NCI-H128 (cell line): Measurements from ENCODE around the gene FOXL3.
"Not testable (repeated sequence)": the region's sequence is repeated elsewhere in the genome, so short reads cannot be mapped to it uniquely, and the experiment has no call there.

Source experiments
- DNase-seq: peaks from one replicate; lab custom pipeline; 2025; ENCODE audit not compliant: unreplicated experiment; lab: John Stamatoyannopoulos, UW

Gene FOXL3

DNA sequence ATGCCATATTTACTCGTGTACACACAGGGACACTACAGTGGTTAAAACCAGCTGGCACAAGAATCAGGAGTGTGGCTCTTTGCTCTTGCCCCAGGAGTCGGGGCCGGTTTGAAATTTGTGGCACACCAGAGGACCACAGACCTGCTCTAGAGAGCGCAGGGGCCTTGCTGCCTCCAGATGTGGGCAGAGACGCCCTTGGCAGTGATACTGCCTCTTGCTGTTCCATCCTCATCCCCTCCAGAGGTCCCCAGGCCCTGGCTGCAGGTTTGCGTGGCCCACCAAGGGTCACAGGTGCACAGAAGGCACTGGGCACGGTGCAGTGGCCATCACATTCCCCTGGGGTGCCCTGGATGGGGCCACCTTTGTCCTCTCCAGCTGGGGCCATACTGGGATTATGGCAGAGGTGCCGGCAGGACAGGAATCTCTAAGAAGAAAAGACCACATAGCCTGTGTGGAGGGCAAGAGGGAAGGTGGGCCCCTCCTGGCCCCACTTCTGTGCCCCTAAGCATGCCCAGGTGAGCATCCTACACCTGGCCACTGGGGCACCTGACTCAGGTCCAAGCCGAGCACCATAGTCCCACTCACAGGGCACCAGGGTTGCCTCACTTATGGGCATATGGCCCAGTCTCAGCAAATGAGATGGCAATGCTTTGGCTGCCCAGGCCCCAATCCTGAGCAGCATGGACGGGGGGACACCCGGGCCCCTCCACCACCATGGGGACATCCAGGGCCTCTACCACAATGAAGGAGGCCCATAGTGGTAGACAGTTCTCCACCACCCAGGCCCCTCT is 45.6 kb downstream of the FOXL3 start:
- DNase-seq, result no peak

GRCh38 chr7:336149-336533 is 46.2 kb downstream of the FOXL3 start:
- DNase-seq, result not testable (repeated sequence)

GRCh38 chr7:336810-337566 is 47.0 kb downstream of the FOXL3 start:
- no peak for DNase-seq

GRCh38 chr7:337567-337951 is 47.6 kb downstream of the FOXL3 start:
- DNase-seq, result no peak

DNA sequence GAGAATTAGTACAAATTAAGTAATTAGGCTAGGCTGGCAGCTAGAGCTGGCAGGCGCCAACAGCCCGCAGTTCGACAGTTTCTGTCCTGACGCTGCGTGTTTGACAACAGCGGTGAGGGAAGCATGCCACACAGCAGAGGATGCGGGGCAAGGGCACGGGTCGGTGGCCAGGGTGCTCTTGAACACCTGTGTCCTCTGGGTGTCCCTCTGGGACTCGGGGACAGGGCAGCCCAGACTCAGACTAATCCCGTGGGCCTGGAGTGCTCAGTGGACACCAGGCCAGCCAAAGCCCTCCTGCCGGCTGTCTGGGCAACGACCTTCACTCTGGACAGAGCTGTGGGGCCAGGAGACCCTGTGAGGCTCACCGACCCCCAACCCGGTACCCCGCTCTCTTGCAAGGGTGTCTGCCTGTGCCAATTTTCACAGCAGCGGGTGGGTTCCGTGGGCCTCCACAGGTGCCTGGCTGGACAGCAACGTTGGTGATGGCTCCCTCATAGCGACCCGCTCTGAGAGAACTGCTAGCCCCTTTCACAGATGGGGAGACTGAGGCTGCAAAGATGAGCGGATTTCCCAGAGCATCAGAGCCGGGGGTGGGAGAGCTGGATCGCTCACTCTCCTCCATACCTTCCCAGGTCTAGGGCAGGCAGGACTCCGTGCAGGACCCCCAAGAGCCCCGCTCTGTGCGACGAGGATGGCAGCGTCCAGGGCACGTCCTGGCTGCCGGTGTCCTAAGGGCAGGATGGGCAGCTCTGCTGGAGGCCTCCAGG is 48.5 kb downstream of the FOXL3 start:
- DNase-seq, result no peak

DNA sequence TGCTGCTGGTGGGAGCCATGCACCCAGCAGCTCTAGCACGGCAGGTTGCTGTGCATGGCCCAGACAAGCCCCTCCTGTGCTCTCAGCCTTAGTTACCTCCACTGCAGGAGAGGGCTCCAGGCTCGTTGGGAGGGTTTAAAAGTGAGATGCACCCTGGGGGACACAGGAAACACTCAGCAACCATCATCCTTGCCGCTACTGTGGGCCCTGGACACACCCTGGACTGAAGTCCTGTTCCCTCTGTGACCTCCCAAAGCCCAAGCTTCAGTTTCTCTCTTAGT is 49.0 kb downstream of the FOXL3 start:
- no peak for DNase-seq

- no peak for DNase-seq
Measured at GRCh38 chr7:339696-340095, 49.7 kb downstream of the FOXL3 start.

DNA sequence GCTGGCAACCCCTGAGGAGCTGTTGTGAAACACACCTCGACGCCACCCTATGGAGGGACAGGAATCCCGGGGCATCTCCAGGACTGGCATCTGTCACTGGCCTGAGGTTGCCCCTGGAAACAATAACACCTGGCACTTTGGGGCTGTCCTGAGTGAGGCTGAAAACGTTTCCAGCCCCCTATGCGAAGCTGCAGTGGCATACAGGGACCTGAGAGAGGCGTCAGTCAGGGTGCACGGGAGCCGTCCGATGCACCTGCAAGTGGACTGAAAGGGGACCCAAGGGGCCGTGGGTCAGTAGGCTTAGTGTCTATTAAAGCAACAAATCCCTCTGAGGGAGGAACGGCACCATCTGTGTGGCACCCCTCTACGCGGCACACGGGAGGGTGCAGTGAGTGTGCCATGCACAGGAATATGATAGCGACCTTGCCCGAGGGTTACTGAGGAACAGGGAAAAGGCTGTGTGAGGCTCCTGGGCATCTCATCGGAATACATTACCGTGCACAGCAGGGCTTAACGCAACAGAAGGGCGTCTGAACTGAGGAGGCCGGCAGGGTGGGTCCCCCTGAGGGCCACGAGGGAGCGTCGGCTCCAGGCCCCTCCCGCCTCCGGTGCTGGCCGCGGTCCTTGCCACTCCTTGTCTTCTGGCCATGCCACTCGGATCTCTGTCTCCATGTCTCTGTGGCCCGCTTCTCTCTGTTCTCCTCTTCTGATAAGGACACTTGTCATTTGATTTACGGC is 50.4 kb downstream of the FOXL3 start:
- no peak for DNase-seq
